CD4-positive, alpha-beta T cell treated with Interleukin-1 beta for 1 hour (primary cell): ENCODE measurements around the gene PARL.

Source experiments
- DNase-seq, 2 donors: peaks; one replicate each; pipeline ENCODE4 v3.0.0-alpha.2; 2020 to 2022

PARL gene

DNA sequence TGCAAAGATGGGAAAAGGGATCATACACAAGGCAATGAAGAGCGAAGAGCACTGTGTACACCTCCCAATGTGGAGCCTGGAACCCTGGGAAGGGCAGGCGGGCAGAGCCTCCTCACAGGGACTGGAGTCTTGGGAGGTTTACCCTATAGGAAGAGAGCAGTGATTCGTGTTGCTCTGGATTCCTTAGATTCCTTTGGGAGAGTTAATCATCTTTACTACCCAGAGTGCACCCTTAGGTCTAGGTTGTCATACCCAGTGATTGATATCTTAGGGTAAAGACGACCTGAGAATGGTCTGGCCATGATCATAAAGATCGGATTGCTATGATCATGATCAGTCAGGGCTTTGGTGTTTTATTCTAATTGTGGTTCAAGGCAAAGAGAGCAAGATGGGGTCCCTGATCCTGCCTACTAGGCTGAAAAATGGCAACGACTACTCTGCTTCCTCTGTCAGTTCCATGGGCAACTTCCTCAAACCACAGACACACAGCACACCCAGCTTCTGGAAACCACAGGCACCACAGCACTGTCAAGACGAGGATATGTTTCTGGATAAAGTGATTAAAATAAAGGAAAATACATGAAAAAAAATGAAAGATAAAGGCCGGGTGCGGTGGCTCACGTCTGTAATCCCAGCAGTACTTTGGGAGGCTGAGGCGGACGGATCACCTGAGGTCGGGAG is 38.9 kb downstream of the PARL start:
- no peak for DNase-seq

DNA sequence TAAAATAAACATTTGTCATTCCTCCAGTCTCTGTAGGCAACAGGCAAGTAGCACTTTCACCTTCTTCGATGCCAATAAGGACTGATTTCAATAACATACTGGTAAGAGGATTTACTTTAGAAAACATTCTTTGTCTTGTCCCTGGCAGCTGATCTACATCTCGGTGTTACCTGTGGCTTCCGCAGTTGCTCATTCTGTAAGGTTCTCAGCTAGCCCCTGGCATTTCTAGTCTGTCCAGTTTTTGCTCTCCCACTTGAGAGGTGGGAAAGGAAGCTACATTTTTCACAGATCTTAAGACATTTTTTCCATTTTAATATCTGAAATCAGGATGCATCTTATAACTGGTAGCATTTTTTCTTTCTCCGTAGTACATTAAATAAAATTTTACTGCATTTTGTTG is 39.6 kb downstream of the PARL start:
- no peak for DNase-seq

GRCh38 chr3:183844606-183845005 is 40.1 kb downstream of the PARL start:
- no peak for DNase-seq

DNA sequence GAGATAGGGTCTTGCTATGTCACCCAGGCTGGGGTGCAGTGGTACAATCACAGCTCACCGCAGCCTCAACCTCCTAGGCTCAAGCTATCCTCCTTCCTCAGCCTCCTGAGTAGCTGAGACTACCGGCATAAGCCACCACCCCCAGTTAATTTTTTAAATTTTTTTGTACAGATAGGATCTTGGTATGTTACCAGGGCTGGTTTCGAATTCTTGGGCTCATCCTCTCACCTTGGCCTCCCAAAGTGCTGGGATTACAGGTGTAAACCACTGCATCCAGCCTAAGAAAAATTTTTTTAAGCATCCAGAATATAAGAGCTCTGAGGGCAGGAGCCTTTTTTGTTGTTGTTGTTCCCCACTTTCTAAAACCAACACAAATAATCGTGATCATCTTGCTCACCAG is 44.9 kb downstream of the PARL start:
- DNase-seq = no peak

GRCh38 chr3:183837894-183838293 is 46.8 kb downstream of the PARL start:
- no peak for DNase-seq

GRCh38 chr3:183837390-183837789 is 47.3 kb downstream of the PARL start:
- DNase-seq = no peak

DNA sequence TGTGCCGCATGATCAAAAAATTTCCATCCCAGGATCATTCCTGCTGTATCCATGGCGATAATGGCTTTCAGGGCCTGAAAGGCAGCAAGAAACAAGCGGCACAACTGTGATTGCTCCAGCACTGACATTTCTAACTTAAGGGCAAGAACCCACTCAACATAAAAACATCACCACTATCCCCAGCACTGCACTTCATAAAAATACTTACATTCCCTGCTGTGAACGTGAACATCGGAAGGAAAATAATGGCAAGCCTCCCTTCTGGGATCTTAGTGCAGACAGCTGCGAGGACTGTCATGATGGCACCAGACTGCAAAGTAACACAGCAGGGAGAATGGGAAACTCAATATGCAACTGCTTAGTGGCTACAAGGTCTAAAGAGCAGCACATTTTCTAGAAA is 51.2 kb downstream of the PARL start:
- DNase-seq = no peak

- no peak for DNase-seq
Measured at GRCh38 chr3:183830187-183830586, 54.5 kb downstream of the PARL start.

- no peak for DNase-seq
Measured at GRCh38 chr3:183829466-183829865, 55.2 kb downstream of the PARL start.

- no peak for DNase-seq
Measured at GRCh38 chr3:183828538-183828870, 56.2 kb downstream of the PARL start.

DNA sequence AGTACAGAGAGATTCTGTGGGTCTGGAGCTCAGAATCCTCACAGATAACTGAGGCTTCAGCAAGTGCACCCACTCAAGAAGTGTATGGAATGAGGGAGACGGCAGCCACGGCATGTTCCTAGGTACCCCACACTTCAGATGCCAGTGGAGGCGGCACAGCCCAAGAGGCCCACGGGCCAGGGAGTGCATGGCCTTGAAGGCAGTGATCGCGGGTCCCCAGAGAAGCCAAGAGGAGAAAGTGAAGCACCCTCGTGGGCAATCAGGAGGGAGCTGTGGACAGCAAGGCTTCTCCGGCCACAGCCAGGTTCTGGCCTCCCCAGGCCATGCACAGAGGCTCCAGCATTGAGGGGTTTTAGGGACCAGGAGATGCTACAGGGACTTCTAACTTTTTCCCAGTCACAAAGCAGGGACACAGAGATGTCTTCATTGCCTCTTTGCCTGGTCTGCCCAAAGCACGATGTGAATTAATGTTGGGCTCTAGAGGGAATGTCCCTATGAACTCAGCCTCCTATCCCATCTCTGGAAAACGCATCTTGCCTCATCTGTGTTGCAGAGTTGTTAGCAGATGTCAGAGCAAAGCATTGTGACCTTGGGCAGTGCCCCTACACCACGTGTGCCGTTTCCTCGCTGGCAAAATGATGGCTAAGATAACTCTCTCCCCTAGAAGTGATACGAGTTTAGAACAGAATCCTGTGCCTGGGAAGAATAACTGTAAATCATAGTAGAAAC is 56.7 kb downstream of the PARL start:
- DNase-seq = no peak

DNA sequence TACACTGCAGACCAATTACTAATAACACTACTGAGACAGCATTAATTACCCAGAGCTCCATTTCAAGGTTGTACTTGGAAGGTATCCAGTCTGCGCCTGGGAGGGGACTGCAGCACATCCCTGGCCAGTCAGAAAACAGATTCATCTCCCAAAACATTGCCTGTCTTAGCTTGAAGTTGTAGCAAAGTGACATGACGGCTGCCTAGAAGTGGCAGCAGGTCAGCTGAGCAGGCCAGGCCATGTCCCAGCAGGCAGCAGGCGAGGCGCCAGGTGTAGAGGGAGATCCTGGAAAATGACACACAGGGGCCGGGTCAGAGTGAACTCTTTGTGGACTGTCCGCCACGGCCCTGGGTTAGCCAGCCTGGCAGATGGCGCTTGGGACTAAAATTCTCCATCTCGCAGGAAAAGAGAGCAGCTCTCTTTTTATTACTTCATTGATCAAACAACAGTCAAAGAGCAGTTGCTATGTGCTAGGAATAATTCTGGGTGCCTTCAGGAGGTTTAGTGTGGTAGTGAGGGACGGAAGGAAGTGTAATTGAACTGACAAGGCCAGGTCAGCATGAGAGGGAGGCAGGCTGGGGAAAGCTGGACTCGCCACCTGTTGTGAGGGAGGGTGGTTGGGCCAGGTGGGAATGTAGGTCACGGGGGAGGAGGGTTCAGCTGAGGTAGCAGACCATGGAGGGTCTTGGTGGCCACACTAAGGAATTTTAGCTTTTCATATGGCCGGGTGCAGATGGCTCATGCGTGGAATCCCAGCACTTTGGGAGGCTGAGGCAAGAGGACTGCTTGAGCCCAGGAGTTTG is 58.0 kb downstream of the PARL start:
- DNase-seq = no peak

DNA sequence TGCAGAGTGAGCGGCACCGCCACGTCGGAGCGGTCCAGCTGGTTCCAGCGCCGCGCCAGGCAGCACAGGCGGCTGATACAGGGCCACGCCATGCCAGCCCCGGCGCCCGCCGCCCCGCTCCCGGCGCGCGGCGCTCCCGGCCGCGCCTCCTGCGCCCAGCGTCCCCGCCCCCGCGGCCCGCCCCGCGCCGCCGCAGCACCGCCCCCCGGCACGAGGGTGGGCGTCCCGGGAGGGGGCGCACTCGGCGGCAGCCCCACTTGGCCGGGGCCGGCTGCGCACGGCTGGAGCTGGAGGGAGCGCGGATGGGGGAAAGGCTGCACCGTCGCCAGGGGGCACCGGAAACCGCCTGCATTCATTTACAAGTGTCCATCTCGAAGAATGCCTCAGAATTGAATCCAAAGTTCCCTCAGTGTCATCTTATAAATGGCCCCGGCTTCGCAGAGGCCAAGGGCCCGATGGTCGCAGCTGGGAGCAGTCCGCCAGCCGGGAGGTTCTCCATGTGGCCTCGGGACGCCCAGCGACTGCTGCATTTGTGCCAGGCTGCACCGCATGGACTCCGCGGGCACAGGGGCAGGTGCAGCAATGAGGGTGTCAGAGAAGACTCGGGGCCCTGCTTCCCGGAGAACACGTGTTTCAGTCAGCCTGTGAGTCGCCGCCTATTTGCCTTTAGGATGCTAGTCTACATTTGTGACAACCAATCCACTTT is 59.1 kb downstream of the PARL start, which contains the start of gene MAP6D1:
Gene MAP6D1 (minus strand): TSS at position 122 of the 706 bp plus-strand sequence. CDS start 30 bp downstream, at position 92.
- DNase-seq = peak; percentile 27 to 49

- peak in 1 of 2 donors; percentile 8 for DNase-seq
Measured at GRCh38 chr3:183824761-183825455, 59.8 kb downstream of the PARL start.

DNA sequence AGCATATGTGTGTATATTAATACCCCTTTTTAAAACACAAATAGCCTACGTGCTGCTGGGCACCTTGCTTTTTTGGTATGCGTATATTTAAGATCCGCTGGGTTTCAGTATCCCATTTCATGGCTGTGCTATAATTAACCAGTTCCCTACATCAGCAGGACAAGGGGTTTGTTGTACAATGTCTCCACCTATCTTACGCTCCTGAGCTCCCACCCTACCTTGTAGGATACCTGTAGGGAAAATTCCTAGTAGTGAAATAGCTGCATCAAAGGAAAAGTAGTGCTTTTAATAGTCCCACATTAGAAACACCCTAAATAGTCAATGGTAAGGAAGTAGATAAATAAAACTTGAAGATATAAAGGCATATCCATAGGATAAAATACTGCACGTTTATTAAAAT is 60.7 kb downstream of the PARL start:
- DNase-seq = no peak

- no peak for DNase-seq
Measured at GRCh38 chr3:183822631-183823030, 62.0 kb downstream of the PARL start.

- DNase-seq = no peak
Measured at GRCh38 chr3:183819831-183820230, 64.8 kb downstream of the PARL start.

DNA sequence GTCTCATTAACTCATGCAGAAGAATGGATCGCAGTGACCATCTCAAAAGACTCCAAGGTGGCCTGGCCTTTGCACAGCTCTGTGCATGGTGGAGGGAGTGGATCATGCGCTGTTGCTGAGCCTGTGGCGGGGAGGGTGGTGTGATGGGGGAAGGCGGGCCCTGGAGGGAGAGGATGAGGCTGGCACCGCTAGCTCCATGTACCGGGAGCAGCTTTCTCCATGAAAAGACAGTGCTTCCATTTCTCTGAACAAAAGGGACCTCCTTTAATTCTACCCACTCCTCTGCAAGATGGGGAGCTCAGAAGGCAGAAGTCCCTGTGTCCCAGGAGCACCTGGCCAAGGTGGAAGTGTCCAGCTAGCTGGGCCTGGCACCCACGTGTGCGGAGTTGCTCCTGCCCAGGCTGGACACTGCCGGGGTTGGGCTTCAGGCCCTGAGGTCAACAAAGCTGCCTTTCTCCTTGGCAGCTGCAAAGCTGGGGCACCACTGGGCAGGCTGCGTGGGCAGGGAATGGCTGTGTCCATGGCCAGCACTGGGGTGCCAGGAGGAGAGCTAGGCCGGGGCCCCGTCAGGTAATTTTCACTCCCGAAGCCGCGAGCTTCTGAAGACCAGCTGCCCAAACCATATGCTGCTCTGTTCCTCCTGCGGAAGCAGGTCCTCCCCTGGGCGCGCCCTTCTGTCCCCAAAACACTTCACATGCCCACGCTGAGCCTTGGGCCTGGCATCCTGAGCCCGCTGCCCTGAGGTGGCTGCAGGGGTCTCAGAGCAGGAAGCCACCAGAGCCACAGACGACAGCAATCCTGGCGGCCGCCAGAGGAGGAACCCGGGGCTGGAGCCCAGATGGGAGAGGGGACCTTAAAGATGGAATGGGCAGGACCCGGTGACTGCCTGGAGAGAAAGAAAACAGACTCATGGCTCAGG is 65.7 kb downstream of the PARL start:
- no peak for DNase-seq

DNA sequence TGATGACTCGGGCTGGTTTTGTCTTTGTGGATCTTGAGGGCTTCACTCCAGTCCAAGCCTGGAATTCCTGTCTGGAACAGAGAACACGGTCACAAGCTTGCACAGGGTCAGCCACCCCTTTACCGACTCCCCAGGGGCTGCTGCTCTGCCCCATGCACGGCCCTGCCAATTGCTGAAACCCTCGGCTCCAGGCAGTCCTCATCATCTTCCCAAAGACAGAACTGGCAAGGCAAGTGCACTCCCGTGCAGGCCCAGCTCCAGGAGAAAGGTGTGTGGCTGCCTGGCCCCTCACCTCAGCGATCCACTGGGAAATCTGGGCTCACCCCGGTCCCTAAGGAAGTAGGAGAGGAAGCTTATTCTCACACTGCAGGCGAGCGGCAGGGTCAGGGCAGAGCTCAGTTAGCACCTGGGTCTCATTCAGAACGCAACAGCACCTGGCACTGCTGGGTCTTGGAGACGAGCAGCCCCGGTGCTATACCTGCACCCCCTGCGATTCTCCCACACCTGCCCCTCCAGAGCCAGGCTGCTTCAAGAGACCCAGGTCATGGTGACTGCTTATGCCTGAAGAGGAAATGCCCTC is 66.5 kb downstream of the PARL start:
- no peak for DNase-seq

DNA sequence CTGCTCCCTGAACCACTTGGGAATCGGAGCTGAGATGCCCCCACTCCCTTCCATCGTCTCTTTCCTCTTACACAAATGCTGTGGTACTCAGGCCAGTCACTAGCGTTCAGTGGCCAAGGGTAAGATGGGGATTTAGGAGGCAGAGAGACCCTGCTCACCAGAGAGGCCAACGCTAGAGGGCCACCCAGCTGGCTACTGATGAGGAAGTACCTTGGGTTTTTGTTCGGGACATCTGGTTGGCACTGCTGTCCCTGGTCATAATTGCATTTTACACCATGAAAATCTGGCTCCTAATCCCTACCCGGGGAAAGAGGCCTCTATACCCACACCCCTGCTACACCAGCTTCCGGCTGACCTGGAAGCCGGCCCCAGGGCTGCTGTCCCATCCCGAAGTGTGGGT is 67.0 kb downstream of the PARL start:
- DNase-seq = no peak
